Retinal pigment epithelial cell (primary cell): ENCODE results near the gene CD247.

Experiments used
- DNase-seq: peaks from one replicate; pipeline ENCODE4 v3.0.0-alpha.2; 2010; ENCODE audit warnings: low read depth
- H3K4me3 ChIP-seq: 2 replicates; pipeline ENCODE4 v1.5.1; 2011; ENCODE audit warnings: mild to moderate bottlenecking, low read length, control low read depth, moderate library complexity
- CTCF ChIP-seq: conservative IDR thresholded peaks from 2 replicates; pipeline ENCODE4 v1.5.1; 2011; ENCODE audit warnings: low read depth, low read length, control low read depth, inconsistent platforms

Gene CD247

GRCh38 chr1:167439301-167439988 is 78.9 kb downstream of the CD247 start:
- no peak for DNase-seq
- peak; percentile 34 for TF ChIP-seq CTCF
- H3K4me3 ChIP-seq: peak overlapping the region; percentile 45

GRCh38 chr1:167438171-167439138 is 79.9 kb downstream of the CD247 start:
- no peak for TF ChIP-seq CTCF
- DNase-seq: no peak
- H3K4me3 ChIP-seq: no peak overlapping the region

- no peak for TF ChIP-seq CTCF
- no peak overlapping the region for H3K4me3 ChIP-seq
- DNase-seq: no peak
Observed at GRCh38 chr1:167435484-167435883, 82.8 kb downstream of the CD247 start.

DNA sequence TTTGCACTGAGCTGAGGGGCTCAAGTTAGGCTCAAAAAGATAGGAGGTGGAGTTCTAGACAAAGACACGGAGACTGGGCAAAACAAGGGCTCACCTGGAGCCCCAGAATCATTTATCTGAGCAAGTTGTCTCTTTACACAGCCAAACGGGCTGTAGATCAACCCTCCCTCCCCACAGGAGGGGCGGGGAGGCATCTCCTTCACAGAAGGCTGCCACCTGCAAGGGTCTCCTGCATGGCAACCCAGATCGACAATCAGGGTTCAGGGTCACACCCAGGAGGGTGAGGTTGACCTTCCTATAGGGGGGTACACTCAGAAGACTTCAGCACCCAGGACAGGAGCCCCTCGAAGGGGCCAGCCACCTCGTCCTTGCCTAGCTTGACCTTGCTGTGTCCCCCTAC is 84.0 kb downstream of the CD247 start:
- no peak for TF ChIP-seq CTCF

DNA sequence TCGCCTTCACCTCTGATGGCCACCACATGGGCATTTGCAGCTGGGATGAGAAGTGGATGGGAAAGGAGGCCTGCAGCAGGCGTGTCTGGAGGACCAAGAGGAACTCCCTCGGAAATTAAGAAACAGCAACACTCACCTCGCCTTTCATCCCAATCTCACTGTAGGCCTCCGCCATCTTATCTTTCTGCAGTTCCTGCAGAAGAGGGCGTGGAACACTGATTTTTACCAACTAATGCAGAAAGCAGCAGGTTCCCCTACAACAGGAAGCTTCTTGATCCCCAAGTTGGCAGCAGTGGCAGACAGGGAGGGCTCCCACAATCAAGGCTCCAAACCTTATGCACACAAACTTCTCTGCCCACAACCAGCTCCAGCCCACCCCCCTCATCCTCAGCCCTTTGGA is 84.4 kb downstream of the CD247 start:
- no peak overlapping the region for H3K4me3 ChIP-seq
- DNase-seq: no peak
- no peak for TF ChIP-seq CTCF

More for the DNA sequence above, 84.0 kb downstream of the CD247 start:
- no peak for DNase-seq
- no peak overlapping the region for H3K4me3 ChIP-seq

DNA sequence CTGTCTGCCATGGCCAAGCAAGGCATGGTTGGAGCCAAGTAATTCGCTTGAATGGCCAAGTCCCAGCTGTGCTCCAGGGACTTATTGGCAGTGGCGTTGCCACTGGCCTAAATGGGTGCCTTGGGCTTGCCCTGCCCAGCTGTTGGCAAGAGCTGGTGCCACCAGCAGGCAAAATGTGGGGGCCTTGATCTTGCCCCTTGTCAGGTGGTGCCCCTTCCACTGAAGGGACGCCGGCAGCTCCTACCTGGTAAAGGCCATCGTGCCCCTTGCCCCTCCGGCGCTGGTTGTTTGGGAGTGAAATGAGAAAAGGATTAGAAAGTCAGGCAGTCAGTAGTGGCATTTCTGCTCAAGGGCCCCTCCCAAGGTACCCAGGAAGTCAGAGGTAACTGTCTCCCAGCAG is 85.5 kb downstream of the CD247 start:
- H3K4me3 ChIP-seq: no peak overlapping the region
- no peak for DNase-seq
- no peak for TF ChIP-seq CTCF
